GM13977 (cell line): ENCODE measurements around the gene ZNF423.

Experiments
- DNase-seq: peaks from one replicate; pipeline ENCODE4 v3.0.0; 2012; ENCODE audit warnings: low spot score
- in situ Hi-C: fragments of 300-500 bp; cut with MboI; formaldehyde crosslinking; loops from one replicate; pipeline ENCODE4 v1.12.0; 2022; ENCODE audit warnings: low sequenced_read_pairs, low pct_unique_long_range_greater_than_20kb, mixed read lengths, inconsistent platforms; ENCODE audit not compliant: unreplicated experiment
- TF ChIP-seq, protein P1 (sequence below): IDR thresholded peaks from 2 replicates; pipeline ENCODE4 v1.5.1; 2012; ENCODE audit warnings: mild to moderate bottlenecking, control low read depth; ENCODE audit not compliant: insufficient read depth; ENCODE audit errors: extremely low read depth, missing control alignments

Gene ZNF423

DNA sequence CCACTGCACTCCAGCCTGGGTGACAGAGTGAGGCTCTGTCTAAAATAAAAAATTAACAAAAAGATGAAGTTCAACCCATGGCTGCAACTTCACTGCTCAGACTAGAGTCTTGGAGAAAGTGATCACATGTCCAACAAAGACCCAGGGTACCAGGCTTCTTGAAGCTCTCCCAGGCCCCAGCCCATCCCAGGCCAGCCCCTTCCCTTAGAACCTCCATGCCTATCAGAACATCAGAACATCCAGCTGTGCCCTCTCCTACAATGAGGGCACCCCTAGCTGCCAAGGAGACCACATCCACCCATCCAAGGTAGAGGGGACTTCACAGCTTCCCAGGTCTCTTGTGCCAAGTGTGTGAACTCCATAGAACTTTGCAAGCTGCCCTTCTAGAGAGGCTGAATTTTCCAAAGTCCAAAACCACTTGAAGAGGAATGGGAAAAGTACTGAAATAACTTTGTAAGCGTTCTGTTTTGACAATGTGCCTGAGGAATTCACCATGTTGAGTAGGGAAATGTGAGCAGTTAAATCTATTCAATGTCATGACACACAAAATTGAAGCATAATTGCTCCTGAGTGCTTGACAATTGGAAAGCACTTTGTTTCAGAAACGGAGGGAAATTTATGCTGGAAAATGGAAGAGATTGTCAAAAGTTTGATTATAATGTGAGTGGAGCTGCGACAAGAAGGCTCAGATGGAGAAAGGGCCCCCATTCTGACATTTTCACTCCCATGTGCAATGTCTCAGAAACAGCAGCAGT, 230.4 kb downstream of the ZNF423 start:
- no peak for DNase-seq
- TF ChIP-seq, protein P1, sequence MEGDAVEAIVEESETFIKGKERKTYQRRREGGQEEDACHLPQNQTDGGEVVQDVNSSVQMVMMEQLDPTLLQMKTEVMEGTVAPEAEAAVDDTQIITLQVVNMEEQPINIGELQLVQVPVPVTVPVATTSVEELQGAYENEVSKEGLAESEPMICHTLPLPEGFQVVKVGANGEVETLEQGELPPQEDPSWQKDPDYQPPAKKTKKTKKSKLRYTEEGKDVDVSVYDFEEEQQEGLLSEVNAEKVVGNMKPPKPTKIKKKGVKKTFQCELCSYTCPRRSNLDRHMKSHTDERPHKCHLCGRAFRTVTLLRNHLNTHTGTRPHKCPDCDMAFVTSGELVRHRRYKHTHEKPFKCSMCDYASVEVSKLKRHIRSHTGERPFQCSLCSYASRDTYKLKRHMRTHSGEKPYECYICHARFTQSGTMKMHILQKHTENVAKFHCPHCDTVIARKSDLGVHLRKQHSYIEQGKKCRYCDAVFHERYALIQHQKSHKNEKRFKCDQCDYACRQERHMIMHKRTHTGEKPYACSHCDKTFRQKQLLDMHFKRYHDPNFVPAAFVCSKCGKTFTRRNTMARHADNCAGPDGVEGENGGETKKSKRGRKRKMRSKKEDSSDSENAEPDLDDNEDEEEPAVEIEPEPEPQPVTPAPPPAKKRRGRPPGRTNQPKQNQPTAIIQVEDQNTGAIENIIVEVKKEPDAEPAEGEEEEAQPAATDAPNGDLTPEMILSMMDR = no peak
- in situ Hi-C loops = no loop called here

DNA sequence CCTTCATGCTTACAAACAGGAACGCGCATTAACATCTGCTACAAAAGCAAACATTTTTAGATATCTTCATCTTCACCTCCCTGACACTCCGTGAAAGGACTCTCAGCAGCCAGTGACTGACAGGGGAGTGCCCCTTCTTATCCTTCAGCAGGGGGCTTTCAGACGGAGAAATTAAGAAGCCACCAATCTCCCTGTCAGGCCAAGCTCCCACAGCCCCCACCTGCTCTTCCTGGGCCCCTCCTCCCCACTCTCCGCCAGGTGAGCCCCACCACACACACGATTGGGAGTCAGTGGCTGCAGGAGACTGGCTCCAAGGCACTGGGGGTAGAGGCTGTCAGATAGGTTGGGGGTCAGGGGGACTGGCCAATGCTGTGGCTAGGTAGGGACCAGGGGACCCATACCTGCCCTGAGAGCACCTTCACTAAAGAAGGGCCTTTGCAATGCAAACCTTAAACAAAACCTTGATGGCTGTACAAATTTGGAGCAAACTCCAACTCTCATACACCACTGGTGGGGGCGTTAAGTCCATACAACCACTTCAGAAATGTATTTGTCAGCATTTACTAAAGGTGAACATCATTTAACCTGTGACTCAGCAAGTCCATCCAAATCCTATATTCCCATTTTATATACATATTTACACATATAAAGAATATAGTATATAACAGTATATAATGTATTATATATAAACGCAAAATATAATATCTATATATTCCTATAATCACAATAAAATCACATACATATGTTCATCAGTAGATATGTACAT, 232.2 kb downstream of the ZNF423 start:
- TF ChIP-seq, protein P1 = no peak
- no peak for DNase-seq
- in situ Hi-C loops = no loop called here

DNA sequence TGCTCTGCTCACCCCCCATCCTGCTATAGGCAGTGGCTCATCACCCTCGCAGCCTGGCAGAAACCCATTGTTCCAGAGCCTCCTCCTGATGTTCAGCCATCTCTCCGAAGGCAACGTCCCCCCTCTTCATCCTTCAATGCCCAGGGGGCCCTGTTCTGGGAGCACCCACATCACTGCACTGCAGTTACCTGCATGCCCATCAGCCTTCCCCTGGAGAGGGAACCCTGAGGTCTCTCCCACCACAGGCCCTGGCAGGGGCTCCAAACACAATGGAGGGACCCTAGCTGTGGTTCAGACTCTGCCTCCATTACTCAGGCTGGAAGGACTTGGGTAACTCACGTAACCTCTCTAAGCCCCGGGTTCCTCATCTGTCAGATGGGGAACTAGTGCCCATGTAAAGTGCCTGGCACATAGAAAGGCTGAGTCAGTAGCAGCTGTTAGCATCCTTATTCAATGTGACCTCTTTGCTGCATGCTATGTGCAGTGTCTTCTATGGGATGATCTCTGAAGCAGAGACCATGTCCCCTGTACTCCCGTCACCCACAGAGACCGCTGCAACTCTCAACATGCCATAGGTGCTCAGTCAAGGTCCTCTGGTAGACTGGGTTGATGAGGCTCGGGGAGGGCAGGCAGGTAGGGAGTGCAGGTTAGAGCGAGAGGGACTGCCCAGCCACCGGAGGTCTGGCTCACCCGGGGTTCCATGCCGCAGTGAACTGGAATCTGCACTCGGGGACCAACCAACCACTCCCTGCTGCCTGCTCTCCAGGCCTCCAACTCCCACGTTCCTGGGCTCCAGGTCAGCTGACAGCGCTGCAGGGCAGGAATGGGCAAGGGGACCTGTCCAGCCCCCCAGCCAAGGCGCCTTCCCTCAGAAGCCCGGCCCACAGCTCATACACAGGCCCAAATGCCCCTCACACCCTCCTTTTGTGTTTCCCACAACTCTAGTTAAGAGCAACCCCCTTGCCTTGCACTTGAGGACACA, 233.2 kb downstream of the ZNF423 start:
- in situ Hi-C loops = no loop called here
- no peak for DNase-seq
- TF ChIP-seq, protein P1 = no peak

DNA sequence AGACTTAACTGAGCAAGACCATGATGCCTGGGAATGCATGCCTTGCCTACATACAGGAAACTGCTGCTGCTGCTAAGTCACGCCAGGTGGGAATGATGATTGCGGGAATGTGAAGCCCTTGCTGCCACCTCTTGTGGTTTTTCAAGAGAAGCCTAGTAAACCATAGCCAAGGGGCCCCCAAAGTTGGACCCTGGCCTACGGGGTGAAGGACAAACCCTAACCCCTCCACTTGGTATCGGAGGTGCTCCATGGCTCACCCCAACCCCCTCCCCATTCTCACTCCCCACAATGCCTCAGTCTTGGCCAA, 233.9 kb downstream of the ZNF423 start:
- in situ Hi-C loops = no loop called here
- TF ChIP-seq, protein P1 = no peak
- no peak for DNase-seq

DNA sequence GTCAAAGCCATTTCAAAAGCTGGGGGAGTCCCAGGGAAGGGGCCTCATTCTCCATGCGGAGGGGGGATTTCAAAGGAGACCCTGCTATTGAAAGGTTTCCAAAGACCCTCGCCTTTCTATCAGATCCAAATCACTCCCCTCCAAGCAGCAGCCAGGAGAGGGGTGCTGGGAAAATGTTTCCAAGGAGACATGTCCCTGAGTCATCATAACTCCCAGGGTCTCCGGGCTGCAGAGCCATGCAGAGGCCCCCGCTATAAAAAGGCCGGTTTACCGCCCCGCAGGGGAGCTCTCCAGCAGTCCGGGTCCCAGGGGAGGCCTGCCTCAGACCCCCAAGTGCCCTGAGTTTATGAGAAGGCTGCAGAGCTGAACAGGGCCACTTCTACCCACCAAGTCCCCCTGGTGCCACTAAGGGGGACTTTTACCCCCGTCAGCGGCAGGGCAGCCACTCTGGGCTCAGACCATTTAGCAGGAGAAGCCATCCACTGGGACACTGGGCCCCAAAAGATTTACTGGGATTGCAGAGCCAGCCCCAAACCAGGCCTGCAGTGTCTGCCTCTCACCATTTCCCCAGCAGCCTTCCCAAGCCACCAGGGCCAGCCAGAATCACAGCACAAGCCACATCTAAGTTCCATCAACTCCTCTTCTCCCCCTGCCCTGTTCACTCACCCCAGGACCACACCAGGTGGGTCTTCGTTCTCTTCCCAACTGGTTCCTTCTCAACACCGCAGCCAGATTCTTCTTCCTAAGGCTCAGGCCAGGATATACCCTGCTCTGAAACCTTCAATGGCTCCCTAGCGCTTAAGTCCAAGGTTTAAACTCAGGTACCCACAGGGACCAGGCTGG, 234.4 kb downstream of the ZNF423 start:
- DNase-seq = no peak
- TF ChIP-seq, protein P1 = no peak
- in situ Hi-C loops = no loop called here
